Smooth muscle cell (in vitro differentiated cells): ENCODE results near the gene ZMIZ1. TPM values are rescaled to one million over a fixed set of nuclear protein-coding genes. Genes with fewer than 3 reads are reported as not detected.

Experiments
- DNase-seq: peaks from one replicate; lab custom pipeline; 2025; ENCODE audit not compliant: unreplicated experiment; lab: John Stamatoyannopoulos, UW
- H2AFZ ChIP-seq: fragments of 200-600 bp; sonication (generic); 2 replicates; pipeline ENCODE4 v1.6.0; 2016; ENCODE audit warnings: antibody characterized with exemption, low read depth, mild to moderate bottlenecking
- H3F3A ChIP-seq: fragments of 200-600 bp; sonication (generic); 2 replicates; pipeline ENCODE4 v1.6.0; 2017; ENCODE audit warnings: antibody characterized with exemption, low read depth
- H3K27ac ChIP-seq: fragments of 200-600 bp; sonication (generic); 2 replicates; pipeline ENCODE4 v1.5.1; 2016; ENCODE audit warnings: low read depth, mild to moderate bottlenecking
- H3K27me3 ChIP-seq: fragments of 200-600 bp; sonication (generic); 2 replicates; pipeline ENCODE4 v1.6.1; 2016; ENCODE audit warnings: low read depth, mild to moderate bottlenecking
- H3K36me3 ChIP-seq: fragments of 200-600 bp; sonication (generic); 2 replicates; pipeline ENCODE4 v1.5.1; 2016; ENCODE audit warnings: low read depth
- H3K4me1 ChIP-seq: fragments of 200-600 bp; sonication (generic); 2 replicates; pipeline ENCODE4 v1.5.1; 2016; ENCODE audit warnings: low read depth
- H3K4me2 ChIP-seq: fragments of 200-600 bp; sonication (generic); 2 replicates; pipeline ENCODE4 v1.6.0; 2016; ENCODE audit warnings: mild to moderate bottlenecking
- H3K4me3 ChIP-seq: fragments of 200-600 bp; sonication (generic); 2 replicates; pipeline ENCODE4 v1.5.1; 2016; ENCODE audit warnings: mild to moderate bottlenecking
- H3K79me2 ChIP-seq: fragments of 200-600 bp; sonication (generic); 2 replicates; pipeline ENCODE4 v1.6.0; 2016; ENCODE audit warnings: low read depth, mild to moderate bottlenecking
- H3K9ac ChIP-seq: fragments of 200-600 bp; sonication (generic); 2 replicates; pipeline ENCODE4 v1.6.0; 2016; ENCODE audit warnings: low read depth
- H3K9me3 ChIP-seq: fragments of 200-600 bp; sonication (generic); replicated peaks from 2 replicates; pipeline ENCODE4 v1.5.1; 2016; ENCODE audit warnings: low read depth
- H4K20me1 ChIP-seq: fragments of 200-600 bp; sonication (generic); 2 replicates; pipeline ENCODE4 v1.6.0; 2016; ENCODE audit warnings: low read depth
- CTCF ChIP-seq: fragments of 200-600 bp; sonication (generic); IDR thresholded peaks from 2 replicates; pipeline ENCODE4 v1.5.1; 2017; ENCODE audit warnings: borderline replicate concordance, mild to moderate bottlenecking, antibody characterized with exemption; ENCODE audit not compliant: insufficient read depth, poor library complexity, severe bottlenecking
- WGBS: methylation state at CpG from one replicate; pipeline ENCODE4 v1.1.7; 2016; ENCODE audit warnings: low lambda C conversion rate; 5-methylcytosine and 5-hydroxymethylcytosine counted together
- polyA plus RNA-seq: library from polyadenylated mRNA; unstranded; fragments of >200 nt; fragmentation: Nextera tagmentation; extraction: Ambion mirVana; gene quantifications from 2 replicates; pipeline ENCODE4 v1.2.1, GENCODE V29; 2016
- total RNA-seq: library from RNA; depleted of rRNA; stranded (reverse); fragments of >200 nt; gene quantifications from 2 replicates; pipeline ENCODE4 v1.2.3, GENCODE V29; 2014

The ZMIZ1 gene
- total and polyA plus RNA-seq, 2 experiments from 2014 or later, result 24.2 to 31.3 TPM

DNA sequence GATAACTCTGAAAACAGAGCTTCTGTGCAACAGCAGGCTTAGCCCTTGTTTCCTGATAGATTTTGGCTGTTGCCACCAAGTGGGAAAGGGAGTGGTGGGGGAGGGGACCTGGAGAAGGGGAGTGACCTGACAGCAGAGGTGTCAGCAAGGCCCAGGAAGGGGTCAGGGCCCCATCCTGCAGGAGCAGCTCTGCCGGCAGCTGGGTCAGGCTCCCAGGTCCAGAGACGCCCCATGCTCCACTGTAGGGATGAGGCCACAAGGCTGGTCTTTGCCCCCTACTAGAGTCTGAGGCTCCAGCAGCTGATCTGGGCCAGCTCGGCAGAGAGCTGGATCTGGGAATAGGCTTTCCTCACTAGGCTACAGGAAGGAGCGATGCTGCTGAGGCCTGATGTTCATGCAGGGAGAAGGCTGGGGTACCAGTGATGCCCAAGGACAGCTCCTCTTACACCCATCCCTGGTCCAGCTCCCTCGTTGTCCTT lies 44.0 kb upstream of the ZMIZ1 start:
- TF ChIP-seq CTCF, result no peak
- no peaks in the 10 kb centered on the region for H3K27me3 ChIP-seq
- H3K9ac ChIP-seq, result no peak overlapping the region
- no peak overlapping the region for H3K27ac ChIP-seq
- H3K9me3 ChIP-seq, result no peaks in the 10 kb centered on the region
- H3F3A ChIP-seq, result peaks cover 3% of the 10 kb centered on the region
- no peak overlapping the region for H2AFZ ChIP-seq
- H3K4me1 ChIP-seq, result no peaks in the 10 kb centered on the region
- no peaks in the 10 kb centered on the region for H3K36me3 ChIP-seq
- no peak for DNase-seq
- no peak overlapping the region for H3K4me3 ChIP-seq
- H3K4me2 ChIP-seq, result no peak overlapping the region
- 81% methylated on average over 5 of the region's 5 CpGs for WGBS
- H4K20me1 ChIP-seq, result no peaks in the 10 kb centered on the region
- no peaks in the 10 kb centered on the region for H3K79me2 ChIP-seq

GRCh38 chr10:79025199-79025832 lies 43.5 kb upstream of the ZMIZ1 start:
- Histone ChIP-seq H4K20me1 (no peaks in the 10 kb centered on the region), H3K9ac (no peak overlapping the region), H3K36me3 (no peaks in the 10 kb centered on the region), H3K4me3 (no peak overlapping the region), H3K4me2 (no peak overlapping the region), H3K27ac (no peak overlapping the region), H3K4me1 (no peaks in the 10 kb centered on the region), H3K9me3 (no peaks in the 10 kb centered on the region), H3K79me2 (no peaks in the 10 kb centered on the region), H3F3A (no peaks in the 10 kb centered on the region), H2AFZ (no peak overlapping the region), H3K27me3 (no peaks in the 10 kb centered on the region)
- TF ChIP-seq CTCF, result no peak
- 47% methylated on average over 20 of the region's 22 CpGs for WGBS
- DNase-seq, result no peak

GRCh38 chr10:79026341-79026761 lies 42.4 kb upstream of the ZMIZ1 start:
- no peak for TF ChIP-seq CTCF
- Histone ChIP-seq H2AFZ (no peak overlapping the region), H3K27me3 (no peaks in the 10 kb centered on the region), H3K79me2 (no peaks in the 10 kb centered on the region), H3K4me2 (no peak overlapping the region), H3K27ac (no peak overlapping the region), H3F3A (no peaks in the 10 kb centered on the region), H3K9me3 (no peaks in the 10 kb centered on the region), H4K20me1 (no peaks in the 10 kb centered on the region), H3K4me3 (no peak overlapping the region), H3K9ac (no peak overlapping the region), H3K36me3 (no peaks in the 10 kb centered on the region), H3K4me1 (no peaks in the 10 kb centered on the region)
- DNase-seq, result no peak
- 95% methylated on average over 7 of the region's 11 CpGs for WGBS

- no peaks in the 10 kb centered on the region for H3K27me3 ChIP-seq
- no peak overlapping the region for H3K27ac ChIP-seq
- no peak for DNase-seq
- no peaks in the 10 kb centered on the region for H3K79me2 ChIP-seq
- WGBS, result 94% methylated on average over 3 of the region's 3 CpGs
- no peak overlapping the region for H2AFZ ChIP-seq
- no peaks in the 10 kb centered on the region for H3F3A ChIP-seq
- no peak for TF ChIP-seq CTCF
- no peak overlapping the region for H3K9ac ChIP-seq
- H4K20me1 ChIP-seq, result no peaks in the 10 kb centered on the region
- H3K36me3 ChIP-seq, result no peaks in the 10 kb centered on the region
- H3K9me3 ChIP-seq, result no peaks in the 10 kb centered on the region
- H3K4me2 ChIP-seq, result no peak overlapping the region
- no peak overlapping the region for H3K4me3 ChIP-seq
- no peaks in the 10 kb centered on the region for H3K4me1 ChIP-seq
Measured at GRCh38 chr10:79026806-79027146, 42.0 kb upstream of the ZMIZ1 start.
